ENCODE data around the gene RAB26.
"Not testable (repeated sequence)": the region's sequence is repeated elsewhere in the genome, so short reads cannot be mapped to it uniquely, and the experiment has no call there.

The RAB26 gene

DNA sequence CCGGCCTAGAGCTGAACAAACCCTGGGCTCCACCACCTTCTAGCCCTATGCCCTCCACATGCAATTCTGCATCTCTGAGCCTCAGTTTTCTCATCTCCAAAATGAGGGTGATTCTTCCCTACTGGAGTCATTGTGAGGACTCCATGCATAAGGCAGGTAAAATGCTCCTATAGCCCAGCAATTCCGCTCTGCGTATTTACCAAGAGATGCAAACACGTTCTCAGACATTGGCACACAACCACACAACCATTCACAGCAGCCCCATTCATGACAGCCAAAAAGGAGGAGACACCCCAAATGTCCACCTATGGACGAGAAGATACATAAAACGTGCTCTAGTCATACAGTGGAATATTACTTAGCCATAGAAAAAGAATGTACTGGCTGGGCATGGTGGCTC lies 51.9 kb downstream of the RAB26 start:
- no peak for DNase-seq

DNA sequence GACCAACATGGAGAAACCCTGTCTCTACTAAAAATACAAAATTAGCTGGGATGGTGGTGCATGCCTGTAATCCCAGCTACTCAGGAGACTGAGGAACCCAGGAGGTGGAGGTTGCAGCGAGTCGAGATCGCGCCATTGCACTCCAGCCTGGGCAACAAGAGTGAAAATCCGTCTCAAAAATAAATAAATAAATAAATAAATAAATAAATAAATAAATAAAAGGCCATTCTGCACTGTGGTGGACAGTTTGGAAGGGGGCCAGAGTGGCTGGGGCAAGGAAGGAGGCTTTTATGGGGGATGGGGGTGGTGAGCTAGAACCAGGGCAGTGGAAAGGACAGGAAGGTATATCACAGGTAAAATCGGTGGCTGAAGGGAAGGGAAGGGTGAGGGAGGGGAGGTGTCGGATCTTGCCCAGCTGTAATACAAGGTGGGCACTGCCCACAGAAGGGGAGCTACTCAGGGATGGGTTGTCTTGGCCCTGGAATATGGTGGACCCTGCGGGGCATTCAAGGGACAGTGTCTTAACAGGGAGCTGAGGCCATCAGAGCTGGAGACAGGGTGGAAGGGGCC lies 54.8 kb downstream of the RAB26 start:
- DNase-seq, result not testable (repeated sequence)
